H54 (cell line): Measurements from ENCODE around the gene PKNOX2.

Experiments used
- DNase-seq: peaks from one replicate; pipeline ENCODE4 v3.0.0; 2011; ENCODE audit warnings: low spot score, mixed read lengths; ENCODE audit not compliant: insufficient read length
- FAIRE-seq: peaks from 3 replicates; lab custom pipeline; 2011; peaks lifted over from hg19 to GRCh38; lab: Jason Lieb, UNC
- POLR2A ChIP-seq: IDR thresholded peaks from 2 replicates; pipeline ENCODE4 v1.6.1; 2011; ENCODE audit warnings: low read depth, mild to moderate bottlenecking, low read length

PKNOX2 gene

GRCh38 chr11:125416981-125417935 is 252.7 kb downstream of the PKNOX2 start:
- TF ChIP-seq POLR2A: no peak
- FAIRE-seq: no peak
- DNase-seq: no peak

GRCh38 chr11:125418396-125418795 is 253.8 kb downstream of the PKNOX2 start:
- DNase-seq (no peak), FAIRE-seq (no peak)
- no peak for TF ChIP-seq POLR2A

- no peak for FAIRE-seq
- DNase-seq: no peak
- TF ChIP-seq POLR2A: no peak
Observed at GRCh38 chr11:125422681-125423080, 258.1 kb downstream of the PKNOX2 start.

- no peak for TF ChIP-seq POLR2A
- no peak for FAIRE-seq
- no peak for DNase-seq
Observed at GRCh38 chr11:125423247-125423849, 258.8 kb downstream of the PKNOX2 start.

GRCh38 chr11:125425601-125426000 is 261.1 kb downstream of the PKNOX2 start:
- DNase-seq: no peak
- FAIRE-seq: no peak
- TF ChIP-seq POLR2A: no peak

- TF ChIP-seq POLR2A: no peak
- no peak for DNase-seq
- no peak for FAIRE-seq
Observed at GRCh38 chr11:125426818-125427528, 262.4 kb downstream of the PKNOX2 start.

GRCh38 chr11:125428486-125429173 is 264.1 kb downstream of the PKNOX2 start:
- DNase-seq: no peak
- no peak for TF ChIP-seq POLR2A
- no peak for FAIRE-seq

- FAIRE-seq (no peak), DNase-seq (peak; percentile 45)
- TF ChIP-seq POLR2A: no peak
Observed at GRCh38 chr11:125429174-125429707, 264.7 kb downstream of the PKNOX2 start.

GRCh38 chr11:125429807-125430678 is 265.5 kb downstream of the PKNOX2 start:
- DNase-seq (no peak), FAIRE-seq (no peak)
- no peak for TF ChIP-seq POLR2A

GRCh38 chr11:125431009-125431408 is 266.5 kb downstream of the PKNOX2 start:
- FAIRE-seq: no peak

GRCh38 chr11:125431481-125431880 is 266.9 kb downstream of the PKNOX2 start:
- DNase-seq (no peak), FAIRE-seq (no peak)
- no peak for TF ChIP-seq POLR2A

More at GRCh38 chr11:125431009-125431408, 266.5 kb downstream of the PKNOX2 start:
- no peak for TF ChIP-seq POLR2A
- no peak for DNase-seq

GRCh38 chr11:125433454-125434121 is 269.0 kb downstream of the PKNOX2 start:
- FAIRE-seq: no peak

More at GRCh38 chr11:125433454-125434121, 269.0 kb downstream of the PKNOX2 start:
- no peak for TF ChIP-seq POLR2A
- DNase-seq: peak; percentile 39
